Measurements from ENCODE around the gene C10orf88.
"Not testable (repeated sequence)": the region's sequence is repeated elsewhere in the genome, so short reads cannot be mapped to it uniquely, and the experiment has no call there.

C10orf88 gene

GRCh38 chr10:122910310-122910709 lies 43.7 kb downstream of the C10orf88 start, which contains the start of gene FAM24A:
Gene FAM24A, plus strand, starts transcription at chr10:122910610. Its CDS starts 1,025 bp downstream, at chr10:122911635.
- H3K27ac ChIP-seq = no peak within 1 kb of the TSS
- H3K27me3 ChIP-seq (ENCODE audit: insufficient read depth, low read depth, severe bottlenecking) = no peaks in the 10 kb centered on the region
- no peak for DNase-seq
- H3K9me3 ChIP-seq (ENCODE audit: severe bottlenecking) = no peaks in the 10 kb centered on the region
- H3K36me3 ChIP-seq = no peaks in the 10 kb centered on the region
- H3K4me3 ChIP-seq (ENCODE audit: low read depth, low read length) = no peak within 1 kb of the TSS
- no peak for TF ChIP-seq CTCF (IDR thresholded peaks at IDR 0.05; ENCODE audit: low read depth, low read length)

GRCh38 chr10:122903861-122904260 lies 50.2 kb downstream of the C10orf88 start:
- H3K9me3 ChIP-seq (ENCODE audit: severe bottlenecking); H3K27ac ChIP-seq; H3K36me3 ChIP-seq; DNase-seq; H3K4me3 ChIP-seq (ENCODE audit: low read depth, low read length); H3K27me3 ChIP-seq (ENCODE audit: insufficient read depth, low read depth, severe bottlenecking): not testable (repeated sequence)

- H3K27ac ChIP-seq = no peak overlapping the region
- DNase-seq = no peak
- H3K27me3 ChIP-seq (ENCODE audit: insufficient read depth, low read depth, severe bottlenecking) = no peaks in the 10 kb centered on the region
- H3K4me3 ChIP-seq (ENCODE audit: low read depth, low read length) = no peak overlapping the region
- no peak for TF ChIP-seq CTCF (IDR thresholded peaks at IDR 0.05; ENCODE audit: low read depth, low read length)
- H3K36me3 ChIP-seq = no peaks in the 10 kb centered on the region
- no peaks in the 10 kb centered on the region for H3K9me3 ChIP-seq (ENCODE audit: severe bottlenecking)
These were observed 59.6 kb downstream of the C10orf88 start for GRCh38 chr10:122894261-122894944.

GRCh38 chr10:122884166-122884565 lies 69.9 kb downstream of the C10orf88 start:
- TF ChIP-seq CTCF (IDR thresholded peaks at IDR 0.05; ENCODE audit: low read depth, low read length) = no peak
- Histone ChIP-seq H3K27me3 (ENCODE audit: insufficient read depth, low read depth, severe bottlenecking) (no peaks in the 10 kb centered on the region), H3K36me3 (no peaks in the 10 kb centered on the region), H3K27ac (no peak overlapping the region), H3K9me3 (ENCODE audit: severe bottlenecking) (no peaks in the 10 kb centered on the region), H3K4me3 (ENCODE audit: low read depth, low read length) (no peak overlapping the region)
- no peak for DNase-seq

GRCh38 chr10:122882766-122883165 lies 71.3 kb downstream of the C10orf88 start:
- no peak overlapping the region for H3K4me3 ChIP-seq (ENCODE audit: low read depth, low read length)
- no peaks in the 10 kb centered on the region for H3K27me3 ChIP-seq (ENCODE audit: insufficient read depth, low read depth, severe bottlenecking)
- H3K9me3 ChIP-seq (ENCODE audit: severe bottlenecking) = no peaks in the 10 kb centered on the region
- H3K36me3 ChIP-seq = no peaks in the 10 kb centered on the region
- no peak for TF ChIP-seq CTCF (IDR thresholded peaks at IDR 0.05; ENCODE audit: low read depth, low read length)
- no peak overlapping the region for H3K27ac ChIP-seq
- DNase-seq = no peak
